HepG2 (cell line): Measurements from ENCODE around the gene RBPJ. TPM values are rescaled to one million over a fixed set of nuclear protein-coding genes. Genes with fewer than 3 reads are reported as not detected.

Source experiments
- ARHGAP35 ChIP-seq: sonication (generic); formaldehyde crosslinking; IDR thresholded peaks from 2 replicates; pipeline ENCODE4 v1.9.0; 2022; ENCODE audit warnings: mild to moderate bottlenecking, inconsistent platforms, moderate library complexity, missing genetic modification reagents, borderline replicate concordance
- ATRX ChIP-seq: sonication (generic); formaldehyde crosslinking; IDR thresholded peaks from 2 replicates; pipeline ENCODE4 v1.4.0; 2020; ENCODE audit warnings: missing genetic modification reagents, borderline replicate concordance
- BORCS8-MEF2B ChIP-seq: sonication (generic); formaldehyde crosslinking; IDR thresholded peaks from 2 replicates; pipeline ENCODE4 v1.8.0; 2022; ENCODE audit warnings: mild to moderate bottlenecking, missing genetic modification reagents
- CENPT ChIP-seq: sonication (generic); formaldehyde crosslinking; IDR thresholded peaks from 2 replicates; pipeline ENCODE4 v1.8.0; 2022; ENCODE audit warnings: low read depth, mild to moderate bottlenecking, moderate library complexity, missing genetic modification reagents
- HDAC2 ChIP-seq: sonication (generic); formaldehyde crosslinking; IDR thresholded peaks from 2 replicates; pipeline ENCODE4 v1.4.0; 2020; ENCODE audit warnings: missing genetic modification reagents
- IKZF4 ChIP-seq: sonication (generic); formaldehyde crosslinking; IDR thresholded peaks from 2 replicates; pipeline ENCODE4 v1.5.1; 2020; ENCODE audit warnings: borderline replicate concordance, mild to moderate bottlenecking, low read depth, missing genetic modification reagents; ENCODE audit errors: not compliant biosample characterization
- KDM2A ChIP-seq: sonication (generic); formaldehyde crosslinking; IDR thresholded peaks from 2 replicates; pipeline ENCODE4 v1.4.0; 2020; ENCODE audit warnings: low read depth, missing genetic modification reagents, borderline replicate concordance
- KLF6 ChIP-seq: IDR thresholded peaks from 2 replicates; pipeline ENCODE4 v1.8.0; 2016; ENCODE audit warnings: missing biosample characterization, missing genetic modification reagents
- KLF9 ChIP-seq: IDR thresholded peaks from 2 replicates; pipeline ENCODE4 v1.6.1; 2016; ENCODE audit warnings: low read depth
- NR2F2 ChIP-seq: IDR thresholded peaks from 2 replicates; pipeline ENCODE4 v1.6.1; 2012; ENCODE audit warnings: low read depth, inconsistent platforms, borderline replicate concordance
- SKI ChIP-seq: fragments of 450-650 bp; IDR thresholded peaks from one replicate; pipeline ENCODE4 v1.6.1; 2018; ENCODE audit warnings: mild to moderate bottlenecking; ENCODE audit not compliant: partially characterized antibody
- ZNF33A ChIP-seq: sonication (generic); formaldehyde crosslinking; IDR thresholded peaks from 2 replicates; pipeline ENCODE4 v1.5.1; 2020; ENCODE audit warnings: missing genetic modification reagents, mild to moderate bottlenecking, moderate library complexity, borderline replicate concordance
- ZNF44 ChIP-seq: sonication (generic); formaldehyde crosslinking; IDR thresholded peaks from 2 replicates; pipeline ENCODE4 v1.5.1; 2020; ENCODE audit warnings: mild to moderate bottlenecking, missing genetic modification reagents
- ZNF441 ChIP-seq: sonication (generic); formaldehyde crosslinking; IDR thresholded peaks from 2 replicates; pipeline ENCODE4 v1.7.0; 2021; ENCODE audit warnings: missing genetic modification reagents, borderline replicate concordance
- ZNF703 ChIP-seq: sonication (generic); formaldehyde crosslinking; IDR thresholded peaks from 2 replicates; pipeline ENCODE4 v1.5.1; 2020; ENCODE audit warnings: missing genetic modification reagents, mild to moderate bottlenecking, moderate library complexity, borderline replicate concordance
- polyA plus RNA-seq, 8 experiments: library from polyadenylated mRNA; depleted of rRNA in 3 of 8; stranded (reverse) in 7 of 8; unstranded in 1 of 8; fragments of >200 nt; fragmentation: Illumina TruSeq in 4 of 8; extraction: Trizol in 4 of 8; gene quantifications; 2 replicates each; pipeline versions ENCODE4 v1.2.1 to v1.2.3, GENCODE V29; 2011 to 2016; ENCODE audit warnings: low read depth in 4 of 8, missing spikeins in 1 of 8, mixed read lengths in 1 of 8; ENCODE audit not compliant: insufficient read depth in 1 of 8
- total RNA-seq, 5 experiments: library from RNA; depleted of rRNA; stranded (reverse); fragments of >200 nt; fragmentation: Illumina TruSeq; extraction: Trizol; gene quantifications; 2 replicates each; pipeline ENCODE4 v1.2.3, GENCODE V29; 2016; ENCODE audit warnings: low read depth in 1 of 5
- TF ChIP-seq, protein P1 (sequence below): sonication (generic); formaldehyde crosslinking; IDR thresholded peaks from 2 replicates; pipeline ENCODE4 v1.4.0; 2020; ENCODE audit warnings: missing genetic modification reagents, borderline replicate concordance
- TF ChIP-seq, protein P2 (sequence below): sonication (generic); formaldehyde crosslinking; IDR thresholded peaks from 2 replicates; pipeline ENCODE4 v1.8.0; 2022; ENCODE audit warnings: missing genetic modification reagents, mild to moderate bottlenecking, inconsistent platforms, borderline replicate concordance
- TF ChIP-seq, protein P3 (sequence below): sonication (generic); formaldehyde crosslinking; IDR thresholded peaks from 2 replicates; pipeline ENCODE4 v1.9.0; 2021; ENCODE audit warnings: mild to moderate bottlenecking, missing genetic modification reagents

Gene RBPJ
- total and polyA plus RNA-seq, 2 of the 13 experiments (the other 11 are each of a cell fraction or from before 2014, with no cell fraction given) = 25.9 to 33.2 TPM

DNA sequence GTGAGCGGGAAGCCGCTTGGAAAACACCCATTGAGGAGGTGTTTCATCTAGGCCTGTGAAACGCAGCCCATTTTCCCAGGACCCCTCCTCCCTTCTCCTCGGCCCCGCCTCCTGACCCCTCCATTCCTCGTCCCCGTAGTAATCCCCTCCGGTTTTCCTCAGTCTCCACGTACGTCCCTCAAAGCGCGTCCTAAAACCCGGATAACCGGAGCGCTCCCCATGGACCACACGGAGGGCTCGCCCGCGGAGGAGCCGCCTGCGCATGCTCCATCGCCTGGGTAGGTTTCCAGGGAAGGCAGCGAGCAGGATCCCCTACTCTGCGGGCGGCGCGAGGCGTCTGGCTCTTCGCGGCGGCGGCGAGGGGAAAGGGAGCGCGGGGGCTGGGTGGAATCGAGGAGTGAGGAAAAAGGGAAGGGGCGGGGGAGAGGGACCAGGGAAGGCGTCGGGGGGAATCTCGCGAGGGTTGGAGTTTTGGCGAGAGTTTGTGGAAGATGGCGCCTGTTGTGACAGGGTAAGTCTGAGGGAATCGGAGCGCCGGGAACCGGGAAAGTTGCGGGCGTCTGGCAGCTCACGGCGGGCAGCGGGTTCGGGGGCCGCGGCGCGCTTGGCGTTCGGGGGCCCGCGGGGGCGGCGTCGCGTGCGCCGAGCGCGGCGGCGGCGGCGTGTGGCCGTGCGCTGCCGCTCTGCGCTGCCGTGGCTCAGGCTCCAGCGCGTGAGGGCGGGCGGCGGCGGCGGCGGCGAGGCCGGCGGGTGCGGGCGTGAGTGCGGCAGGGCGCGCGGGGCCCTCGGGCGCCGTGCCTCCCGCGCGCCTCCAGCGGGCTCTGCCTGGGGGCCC is at the start of gene RBPJ (continued):
- TF ChIP-seq ZNF441 (CRISPR knock-in tag) (peak; percentile 29; the same call in 1 of the 2 replicates), BORCS8-MEF2B (CRISPR knock-in tag) (peak; percentile 50; the same call in 1 of the 2 replicates), SKI (peak; percentile 83), KDM2A (CRISPR knock-in tag) (peak; percentile 81; the same call in 1 of the 2 replicates), ARHGAP35 (CRISPR knock-in tag) (no peak), NR2F2 (0 out of 2 replicates have a peak, but pooled peaks have one; percentile 49), IKZF4 (CRISPR knock-in tag) (no peak), ZNF33A (no peak), ZNF44 (CRISPR knock-in tag) (0 out of 2 replicates have a peak, but pooled peaks have one; percentile 59), ZNF703 (CRISPR knock-in tag) (no peak), KLF6 (CRISPR knock-in tag) (peak; percentile 68; the same call in 1 of the 2 replicates), CENPT (CRISPR knock-in tag) (no peak), HDAC2 (peak; percentile 75), ATRX (CRISPR knock-in tag) (no peak), KLF9 (CRISPR knock-in tag) (peak; percentile 39; the same call in 1 of the 2 replicates)
- TF ChIP-seq, protein P1, sequence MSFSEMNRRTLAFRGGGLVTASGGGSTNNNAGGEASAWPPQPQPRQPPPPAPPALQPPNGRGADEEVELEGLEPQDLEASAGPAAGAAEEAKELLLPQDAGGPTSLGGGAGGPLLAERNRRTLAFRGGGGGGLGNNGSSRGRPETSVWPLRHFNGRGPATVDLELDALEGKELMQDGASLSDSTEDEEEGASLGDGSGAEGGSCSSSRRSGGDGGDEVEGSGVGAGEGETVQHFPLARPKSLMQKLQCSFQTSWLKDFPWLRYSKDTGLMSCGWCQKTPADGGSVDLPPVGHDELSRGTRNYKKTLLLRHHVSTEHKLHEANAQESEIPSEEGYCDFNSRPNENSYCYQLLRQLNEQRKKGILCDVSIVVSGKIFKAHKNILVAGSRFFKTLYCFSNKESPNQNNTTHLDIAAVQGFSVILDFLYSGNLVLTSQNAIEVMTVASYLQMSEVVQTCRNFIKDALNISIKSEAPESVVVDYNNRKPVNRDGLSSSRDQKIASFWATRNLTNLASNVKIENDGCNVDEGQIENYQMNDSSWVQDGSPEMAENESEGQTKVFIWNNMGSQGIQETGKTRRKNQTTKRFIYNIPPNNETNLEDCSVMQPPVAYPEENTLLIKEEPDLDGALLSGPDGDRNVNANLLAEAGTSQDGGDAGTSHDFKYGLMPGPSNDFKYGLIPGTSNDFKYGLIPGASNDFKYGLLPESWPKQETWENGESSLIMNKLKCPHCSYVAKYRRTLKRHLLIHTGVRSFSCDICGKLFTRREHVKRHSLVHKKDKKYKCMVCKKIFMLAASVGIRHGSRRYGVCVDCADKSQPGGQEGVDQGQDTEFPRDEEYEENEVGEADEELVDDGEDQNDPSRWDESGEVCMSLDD (CRISPR knock-in tag) = no peak
- TF ChIP-seq, protein P2, sequence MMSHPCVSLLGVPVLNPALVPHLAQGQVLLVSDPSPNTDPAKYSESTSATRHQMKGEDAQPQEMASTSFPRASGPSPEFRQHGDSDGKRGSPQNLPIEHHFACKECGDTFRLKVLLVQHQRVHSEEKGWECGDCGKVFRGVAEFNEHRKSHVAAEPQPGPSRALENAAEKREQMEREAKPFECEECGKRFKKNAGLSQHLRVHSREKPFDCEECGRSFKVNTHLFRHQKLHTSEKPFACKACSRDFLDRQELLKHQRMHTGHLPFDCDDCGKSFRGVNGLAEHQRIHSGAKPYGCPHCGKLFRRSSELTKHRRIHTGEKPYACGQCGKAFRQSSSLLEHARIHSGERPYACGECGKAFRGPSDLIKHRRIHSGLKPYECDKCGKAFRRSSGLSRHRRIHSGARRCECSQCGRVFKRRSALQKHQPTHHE (CRISPR knock-in tag) = no peak
- TF ChIP-seq, protein P3, sequence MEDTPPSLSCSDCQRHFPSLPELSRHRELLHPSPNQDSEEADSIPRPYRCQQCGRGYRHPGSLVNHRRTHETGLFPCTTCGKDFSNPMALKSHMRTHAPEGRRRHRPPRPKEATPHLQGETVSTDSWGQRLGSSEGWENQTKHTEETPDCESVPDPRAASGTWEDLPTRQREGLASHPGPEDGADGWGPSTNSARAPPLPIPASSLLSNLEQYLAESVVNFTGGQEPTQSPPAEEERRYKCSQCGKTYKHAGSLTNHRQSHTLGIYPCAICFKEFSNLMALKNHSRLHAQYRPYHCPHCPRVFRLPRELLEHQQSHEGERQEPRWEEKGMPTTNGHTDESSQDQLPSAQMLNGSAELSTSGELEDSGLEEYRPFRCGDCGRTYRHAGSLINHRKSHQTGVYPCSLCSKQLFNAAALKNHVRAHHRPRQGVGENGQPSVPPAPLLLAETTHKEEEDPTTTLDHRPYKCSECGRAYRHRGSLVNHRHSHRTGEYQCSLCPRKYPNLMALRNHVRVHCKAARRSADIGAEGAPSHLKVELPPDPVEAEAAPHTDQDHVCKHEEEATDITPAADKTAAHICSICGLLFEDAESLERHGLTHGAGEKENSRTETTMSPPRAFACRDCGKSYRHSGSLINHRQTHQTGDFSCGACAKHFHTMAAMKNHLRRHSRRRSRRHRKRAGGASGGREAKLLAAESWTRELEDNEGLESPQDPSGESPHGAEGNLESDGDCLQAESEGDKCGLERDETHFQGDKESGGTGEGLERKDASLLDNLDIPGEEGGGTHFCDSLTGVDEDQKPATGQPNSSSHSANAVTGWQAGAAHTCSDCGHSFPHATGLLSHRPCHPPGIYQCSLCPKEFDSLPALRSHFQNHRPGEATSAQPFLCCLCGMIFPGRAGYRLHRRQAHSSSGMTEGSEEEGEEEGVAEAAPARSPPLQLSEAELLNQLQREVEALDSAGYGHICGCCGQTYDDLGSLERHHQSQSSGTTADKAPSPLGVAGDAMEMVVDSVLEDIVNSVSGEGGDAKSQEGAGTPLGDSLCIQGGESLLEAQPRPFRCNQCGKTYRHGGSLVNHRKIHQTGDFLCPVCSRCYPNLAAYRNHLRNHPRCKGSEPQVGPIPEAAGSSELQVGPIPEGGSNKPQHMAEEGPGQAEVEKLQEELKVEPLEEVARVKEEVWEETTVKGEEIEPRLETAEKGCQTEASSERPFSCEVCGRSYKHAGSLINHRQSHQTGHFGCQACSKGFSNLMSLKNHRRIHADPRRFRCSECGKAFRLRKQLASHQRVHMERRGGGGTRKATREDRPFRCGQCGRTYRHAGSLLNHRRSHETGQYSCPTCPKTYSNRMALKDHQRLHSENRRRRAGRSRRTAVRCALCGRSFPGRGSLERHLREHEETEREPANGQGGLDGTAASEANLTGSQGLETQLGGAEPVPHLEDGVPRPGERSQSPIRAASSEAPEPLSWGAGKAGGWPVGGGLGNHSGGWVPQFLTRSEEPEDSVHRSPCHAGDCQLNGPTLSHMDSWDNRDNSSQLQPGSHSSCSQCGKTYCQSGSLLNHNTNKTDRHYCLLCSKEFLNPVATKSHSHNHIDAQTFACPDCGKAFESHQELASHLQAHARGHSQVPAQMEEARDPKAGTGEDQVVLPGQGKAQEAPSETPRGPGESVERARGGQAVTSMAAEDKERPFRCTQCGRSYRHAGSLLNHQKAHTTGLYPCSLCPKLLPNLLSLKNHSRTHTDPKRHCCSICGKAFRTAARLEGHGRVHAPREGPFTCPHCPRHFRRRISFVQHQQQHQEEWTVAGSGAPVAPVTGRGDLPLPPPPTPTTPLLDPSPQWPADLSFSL (CRISPR knock-in tag) = no peak
